HCT116 (cell line): ENCODE data around the gene EIF3A. TPM values are rescaled to one million over a fixed set of nuclear protein-coding genes. Genes with fewer than 3 reads are reported as not detected.

Source experiments
- ATAC-seq: fragments of 200-7000 bp; cut with Tn5 transposase; 2 replicates; pipeline ENCODE4 v1.9.1; 2020; ENCODE audit warnings: mild to moderate bottlenecking, moderate library complexity
- BruUV-seq: library from RNA; stranded (reverse); fragments of 400-500 nt; replicated peaks from 2 replicates; lab custom pipeline; 2021; lab: Mats Ljungman, UMichigan
- CTCF ChIA-PET: fragments of 300-600 bp; sonication (Branson Sonifier 250); formaldehyde crosslinking; loops from one replicate; lab custom pipeline; 2021; ENCODE audit warnings: antibody characterized with exemption; lab: Charles Lee
- POLR2A ChIA-PET: fragments of 300-600, 350-600 bp; sonication (Branson Sonifier 250); formaldehyde crosslinking; loops from one replicate; lab custom pipeline; 2021; ENCODE audit warnings: antibody characterized with exemption; lab: Charles Lee
- RAD21 ChIA-PET, 2 experiments: fragments of 300-600 bp; sonication (Branson Sonifier 250); formaldehyde crosslinking; loops; one replicate each; lab custom pipeline; 2023; ENCODE audit warnings: low total read pairs in 2 of 2; ENCODE audit not compliant: uncharacterized antibody in 2 of 2, unreplicated experiment in 2 of 2, low non-redundant PET in 1 of 2; lab: Charles Lee
- DNase-seq: peaks from one replicate; pipeline ENCODE4 v3.0.0-alpha.2; 2010; ENCODE audit warnings: low read depth, low spot score
- H2AFZ ChIP-seq: fragments of 200-600 bp; shearing (Covaris generic), sonication (generic); 2 replicates; pipeline ENCODE4 v1.6.1; 2017; ENCODE audit warnings: low read depth, mixed run types, mixed read lengths, antibody characterized with exemption, low read length; ENCODE audit not compliant: poor library complexity, severe bottlenecking
- H3K27ac ChIP-seq: 2 replicates; pipeline ENCODE4 v1.5.1; 2012; ENCODE audit warnings: low read depth, low read length
- H3K27me3 ChIP-seq: fragments of 200-600 bp; sonication (generic); 2 replicates; pipeline ENCODE4 v1.6.1; 2016; ENCODE audit warnings: mixed run types, low read length, mixed read lengths; ENCODE audit not compliant: insufficient read depth
- H3K36me3 ChIP-seq, 2 experiments: fragments of 200-500 bp in 1 of 2; fragments of 200-600 bp in 1 of 2; sonication (Bioruptor generic) in 1 of 2; sonication (generic) in 1 of 2; 2 replicates each; pipeline versions ENCODE4 v1.5.1 to v1.6.1; 2014 to 2016; ENCODE audit warnings: low read length in 2 of 2, inconsistent platforms in 1 of 2, mixed read lengths in 1 of 2, mixed run types in 1 of 2; ENCODE audit not compliant: insufficient read depth in 2 of 2, control insufficient read depth in 1 of 2
- H3K4me1 ChIP-seq, 2 experiments: fragments of 200-600 bp in 1 of 2; sonication (generic) in 1 of 2; 2 replicates each; pipeline versions ENCODE4 v1.5.1 to v1.6.1; 2012 to 2017; ENCODE audit warnings: low read length in 2 of 2, inconsistent platforms in 1 of 2, mild to moderate bottlenecking in 1 of 2, mixed read lengths in 1 of 2, mixed run types in 1 of 2, moderate library complexity in 1 of 2; ENCODE audit not compliant: insufficient read depth in 2 of 2, control insufficient read depth in 1 of 2
- H3K4me2 ChIP-seq: fragments of 200-600 bp; sonication (generic); 2 replicates; pipeline ENCODE4 v1.6.1; 2017; ENCODE audit warnings: mixed run types, low read length, mixed read lengths
- H3K4me3 ChIP-seq, 2 experiments: fragments of 200-600 bp in 1 of 2; sonication (generic) in 1 of 2; replicated peaks in 1 of 2; 2 replicates each; pipeline ENCODE4 v1.5.1; 2011 to 2016; ENCODE audit warnings: low read length in 2 of 2, control low read depth in 1 of 2, low read depth in 1 of 2, mild to moderate bottlenecking in 1 of 2, mixed read lengths in 1 of 2, mixed run types in 1 of 2
- H3K79me2 ChIP-seq: fragments of 200-600 bp; sonication (generic); 2 replicates; pipeline ENCODE4 v1.6.1; 2017; ENCODE audit warnings: mild to moderate bottlenecking, mixed run types, low read length, moderate library complexity, mixed read lengths; ENCODE audit not compliant: insufficient read depth
- H3K9ac ChIP-seq: fragments of 200-600 bp; sonication (generic); 2 replicates; pipeline ENCODE4 v1.6.1; 2016; ENCODE audit warnings: low read length, mixed read lengths
- H3K9me2 ChIP-seq: fragments of 200-600 bp; sonication (generic), shearing (Covaris generic); 2 replicates; pipeline ENCODE4 v1.6.1; 2017; ENCODE audit warnings: mixed run types, mild to moderate bottlenecking, moderate library complexity; ENCODE audit not compliant: insufficient read depth
- H3K9me3 ChIP-seq, 2 experiments: fragments of 200-500 bp in 1 of 2; fragments of 200-600 bp in 1 of 2; sonication (Bioruptor generic) in 1 of 2; sonication (generic) in 1 of 2; 2 replicates each; pipeline ENCODE4 v1.6.1; 2014 to 2017; ENCODE audit warnings: low read length in 2 of 2, mixed read lengths in 2 of 2, inconsistent platforms in 1 of 2, low read depth in 1 of 2, mild to moderate bottlenecking in 1 of 2, mixed run types in 1 of 2, moderate library complexity in 1 of 2; ENCODE audit not compliant: control insufficient read depth in 1 of 2, insufficient read depth in 1 of 2
- H4K20me1 ChIP-seq: fragments of 200-600 bp; sonication (generic), shearing (Covaris generic); 2 replicates; pipeline ENCODE4 v1.6.1; 2017; ENCODE audit warnings: mixed run types, mild to moderate bottlenecking, moderate library complexity; ENCODE audit not compliant: insufficient read depth
- EZH2phosphoT487 ChIP-seq: fragments of 200-600 bp; IDR thresholded peaks from 2 replicates; pipeline ENCODE4 v1.6.1; 2018; ENCODE audit warnings: antibody characterized with exemption, borderline replicate concordance
- ZNF274 ChIP-seq: fragments of 200-500 bp; sonication (Bioruptor generic); IDR thresholded peaks from 2 replicates; pipeline ENCODE4 v1.6.1; 2014; ENCODE audit warnings: mild to moderate bottlenecking, low read depth, low read length, inconsistent platforms
- intact Hi-C: fragments of 100-400 bp; cut with micrococcal nuclease; formaldehyde crosslinking; loops from 2 replicates; pipeline ENCODE4 v1.10.0; 2022
- total RNA-seq: library from RNA; stranded (reverse); gene quantifications from one replicate; pipeline ENCODE4 v1.2.1, GENCODE V29; 2021; ENCODE audit not compliant: unreplicated experiment

EIF3A gene
- total RNA-seq, 1 experiment from 2014 or later: 271 TPM

- no peaks in the 10 kb centered on the region for H3K9me2 ChIP-seq
- intact Hi-C loops: no loop called here
- BruUV-seq: no TSS peak
- no peaks in the 10 kb centered on the region for H4K20me1 ChIP-seq
- POLR2A ChIA-PET: no interaction called here
- RAD21 ChIA-PET: no interaction called here
- DNase-seq (no peak), ATAC-seq (no peak)
- no peak overlapping the region for H3K4me2 ChIP-seq
- H3K36me3 ChIP-seq: no peaks in the 10 kb centered on the region
- TF ChIP-seq ZNF274 (no peak), EZH2phosphoT487 (no peak)
- H3K27ac ChIP-seq: no peak overlapping the region
- no peaks in the 10 kb centered on the region for H3K79me2 ChIP-seq
- H3K27me3 ChIP-seq: no peaks in the 10 kb centered on the region
- no peaks in the 10 kb centered on the region for H3K4me1 ChIP-seq
- no peak overlapping the region for H3K9ac ChIP-seq
- H3K4me3 ChIP-seq: no peak overlapping the region
- H2AFZ ChIP-seq: no peak overlapping the region
- no peaks in the 10 kb centered on the region for H3K9me3 ChIP-seq
- CTCF ChIA-PET: no interaction called here
Measured at GRCh38 chr10:118985576-118985975, 95.0 kb downstream of the EIF3A start.

Other genes starting within 250 kb of the EIF3A start
- gene NANOS1, start 51.1 kb downstream of the EIF3A start, total RNA-seq: 1.5 TPM
- 47.5 TPM for gene DENND10, start 23.3 kb upstream of the EIF3A start, total RNA-seq
- 58.2 TPM for gene SFXN4, start 84.9 kb upstream of the EIF3A start, total RNA-seq
- gene PRDX3, start 98.0 kb upstream of the EIF3A start, total RNA-seq: 281 TPM
- 7.3 TPM for gene GRK5, start 126.8 kb upstream of the EIF3A start, total RNA-seq